GM10248 (cell line): ENCODE results near the gene PRKN.

Source experiments
- CTCF ChIA-PET: fragments of 300-600 bp; sonication (Branson Sonifier 250); formaldehyde crosslinking; extraction: SDS; loops from one replicate; lab custom pipeline; 2021; ENCODE audit warnings: antibody characterized with exemption; lab: Yijun Ruan, JAX
- POLR2A ChIA-PET: fragments of 350-650 bp; sonication (Branson Sonifier 250); formaldehyde crosslinking; extraction: SDS; loops from one replicate; lab custom pipeline; 2020; ENCODE audit warnings: antibody characterized with exemption; lab: Yijun Ruan, JAX
- DNase-seq: peaks from one replicate; pipeline ENCODE4 v3.0.0; 2012; ENCODE audit errors: extremely low spot score
- TF ChIP-seq, protein P1 (sequence below): IDR thresholded peaks from 2 replicates; pipeline ENCODE4 v1.5.1; 2012; ENCODE audit warnings: mild to moderate bottlenecking, low read depth; ENCODE audit errors: extremely low read depth, missing control alignments, control extremely low read depth

Gene PRKN

DNA sequence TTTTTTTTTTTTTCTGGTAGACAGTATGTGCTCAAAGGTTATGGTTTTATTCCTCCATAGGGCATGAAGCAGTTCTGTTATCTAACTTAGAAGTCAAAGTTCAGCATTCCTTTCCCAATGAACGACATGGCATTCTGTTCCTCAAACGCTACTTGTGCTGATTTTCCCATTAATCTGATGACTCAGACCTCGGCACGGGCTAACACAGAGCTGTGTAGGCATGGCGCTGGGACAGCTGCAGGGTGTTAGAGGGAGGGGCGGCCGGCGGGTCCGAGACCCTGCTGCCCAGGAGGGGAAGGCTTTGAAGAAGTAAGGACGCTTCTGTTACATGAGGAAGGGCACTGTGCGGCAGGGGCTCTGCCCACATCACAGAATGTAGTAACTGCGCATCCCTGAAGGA lies 1360.1 kb downstream of the PRKN start:
- TF ChIP-seq, protein P1, sequence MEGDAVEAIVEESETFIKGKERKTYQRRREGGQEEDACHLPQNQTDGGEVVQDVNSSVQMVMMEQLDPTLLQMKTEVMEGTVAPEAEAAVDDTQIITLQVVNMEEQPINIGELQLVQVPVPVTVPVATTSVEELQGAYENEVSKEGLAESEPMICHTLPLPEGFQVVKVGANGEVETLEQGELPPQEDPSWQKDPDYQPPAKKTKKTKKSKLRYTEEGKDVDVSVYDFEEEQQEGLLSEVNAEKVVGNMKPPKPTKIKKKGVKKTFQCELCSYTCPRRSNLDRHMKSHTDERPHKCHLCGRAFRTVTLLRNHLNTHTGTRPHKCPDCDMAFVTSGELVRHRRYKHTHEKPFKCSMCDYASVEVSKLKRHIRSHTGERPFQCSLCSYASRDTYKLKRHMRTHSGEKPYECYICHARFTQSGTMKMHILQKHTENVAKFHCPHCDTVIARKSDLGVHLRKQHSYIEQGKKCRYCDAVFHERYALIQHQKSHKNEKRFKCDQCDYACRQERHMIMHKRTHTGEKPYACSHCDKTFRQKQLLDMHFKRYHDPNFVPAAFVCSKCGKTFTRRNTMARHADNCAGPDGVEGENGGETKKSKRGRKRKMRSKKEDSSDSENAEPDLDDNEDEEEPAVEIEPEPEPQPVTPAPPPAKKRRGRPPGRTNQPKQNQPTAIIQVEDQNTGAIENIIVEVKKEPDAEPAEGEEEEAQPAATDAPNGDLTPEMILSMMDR = no peak
- DNase-seq = no peak
- ChIA-PET CTCF (interaction anchor here (0.7 to 2.6 kb wide), 7 partner anchors 12 to 848 kb away, joined by 3 to 21 read pairs (median 3); no protein-coding TSS in a partner anchor), POLR2A (no interaction called here)

DNA sequence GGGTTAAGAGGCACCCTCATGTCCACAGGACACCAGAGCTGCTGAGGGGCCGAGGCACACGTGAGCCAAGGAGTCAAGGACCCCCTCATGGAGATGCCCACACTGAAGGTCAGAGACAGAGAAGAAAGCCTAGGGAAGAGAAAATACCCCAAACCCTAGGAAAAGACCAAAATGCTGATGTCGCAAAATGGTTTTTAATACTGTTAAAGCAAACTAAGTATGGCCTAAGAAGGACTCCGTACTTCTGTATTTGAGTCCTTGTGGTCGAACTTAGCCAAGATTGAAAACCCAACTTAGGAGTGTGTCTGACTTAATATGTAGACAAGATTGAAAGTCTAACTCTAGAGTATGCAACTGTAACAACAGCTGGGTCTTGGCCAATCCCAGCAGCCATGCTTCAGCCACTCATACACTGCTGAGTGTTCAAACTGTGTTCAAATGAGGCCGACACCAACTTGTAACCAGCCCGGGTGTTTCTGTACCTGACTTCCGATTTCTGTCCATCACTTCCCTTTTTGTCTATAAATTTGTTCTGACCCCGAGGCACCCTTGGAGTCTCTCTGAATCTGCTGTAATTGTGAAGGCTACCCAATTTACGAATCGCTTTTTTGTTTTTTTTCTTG lies 1361.2 kb downstream of the PRKN start:
- no peak for DNase-seq
- ChIA-PET CTCF (interaction anchor here (1.2 to 1.6 kb wide), 5 partner anchors 7 to 847 kb away, joined by 3 to 4 read pairs (median 3); no protein-coding TSS in a partner anchor), POLR2A (no interaction called here)
- TF ChIP-seq, protein P1 = no peak

DNA sequence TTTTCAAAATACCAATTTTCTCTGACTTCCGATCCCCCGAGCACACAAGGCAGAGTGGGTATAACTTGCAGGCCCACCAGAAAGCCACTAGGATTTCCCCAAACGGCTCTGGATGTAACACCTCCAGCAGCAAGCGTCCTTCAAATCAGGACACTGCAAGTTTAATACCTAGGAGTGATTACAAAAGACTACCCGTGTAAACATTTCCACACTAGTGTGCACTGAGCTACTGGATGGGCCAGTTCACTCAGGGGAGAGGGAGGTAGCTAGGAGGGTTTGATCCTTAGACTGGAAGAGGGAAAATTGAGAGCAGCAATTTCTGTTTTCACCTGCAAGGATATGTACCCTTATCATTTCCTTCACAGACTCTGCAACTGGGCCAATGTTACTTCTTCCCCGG lies 1361.9 kb downstream of the PRKN start:
- ChIA-PET CTCF (interaction anchor here (1.2 to 1.6 kb wide), 3 partner anchors 8 to 846 kb away, joined by 3 to 4 read pairs (median 3); no protein-coding TSS in a partner anchor), POLR2A (no interaction called here)
- no peak for DNase-seq
- TF ChIP-seq, protein P1 = no peak

DNA sequence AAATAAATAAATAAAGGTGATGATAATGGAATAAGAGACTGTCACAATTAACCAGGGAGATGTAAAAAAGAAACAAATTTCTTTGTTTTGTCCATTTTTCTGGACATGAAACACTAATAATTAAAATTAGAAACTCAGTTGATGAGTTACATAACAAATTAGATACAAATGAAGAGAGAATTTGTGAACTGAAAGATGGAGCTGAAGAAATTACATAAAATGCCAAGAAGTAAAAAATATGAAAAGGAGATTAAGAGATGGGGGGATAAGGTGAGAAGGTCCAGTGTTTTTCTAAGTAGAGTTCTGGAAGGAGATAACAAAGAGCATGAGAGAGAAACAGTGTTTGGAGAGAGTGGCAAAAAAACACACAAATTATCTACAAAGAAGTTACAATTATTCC lies 1364.3 kb downstream of the PRKN start:
- TF ChIP-seq, protein P1 = no peak
- POLR2A ChIA-PET = no interaction called here
- CTCF ChIA-PET = interaction anchor here (1.2 to 1.7 kb wide), 3 partner anchors 7 to 16 kb away, joined by 3 to 7 read pairs (median 4); no protein-coding TSS in a partner anchor
- DNase-seq = no peak

DNA sequence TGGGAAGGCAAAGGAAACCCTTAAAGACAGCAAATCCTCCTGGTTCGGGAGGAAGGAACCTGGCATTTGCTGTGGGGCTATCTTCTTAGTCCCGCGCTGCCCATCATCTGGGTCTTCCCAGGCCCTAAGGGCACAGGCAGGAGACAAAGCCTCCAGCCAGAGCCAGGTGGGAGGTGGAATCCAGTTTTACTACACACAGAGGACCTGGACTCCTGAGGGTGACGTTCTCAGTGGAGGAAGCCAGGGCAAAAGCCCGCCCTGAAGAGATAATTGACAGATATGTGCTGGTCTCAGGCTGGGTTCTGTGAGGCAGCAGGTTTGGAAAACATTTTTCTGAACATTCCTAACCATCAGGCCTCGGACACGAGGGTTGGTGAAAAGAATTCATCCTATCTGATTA lies 1365.3 kb downstream of the PRKN start:
- DNase-seq = no peak
- ChIA-PET CTCF (interaction anchor here (1.2 to 1.7 kb wide), 2 partner anchors 9 to 10 kb away, joined by 4 to 7 read pairs; no protein-coding TSS in a partner anchor), POLR2A (no interaction called here)
- TF ChIP-seq, protein P1 = no peak

DNA sequence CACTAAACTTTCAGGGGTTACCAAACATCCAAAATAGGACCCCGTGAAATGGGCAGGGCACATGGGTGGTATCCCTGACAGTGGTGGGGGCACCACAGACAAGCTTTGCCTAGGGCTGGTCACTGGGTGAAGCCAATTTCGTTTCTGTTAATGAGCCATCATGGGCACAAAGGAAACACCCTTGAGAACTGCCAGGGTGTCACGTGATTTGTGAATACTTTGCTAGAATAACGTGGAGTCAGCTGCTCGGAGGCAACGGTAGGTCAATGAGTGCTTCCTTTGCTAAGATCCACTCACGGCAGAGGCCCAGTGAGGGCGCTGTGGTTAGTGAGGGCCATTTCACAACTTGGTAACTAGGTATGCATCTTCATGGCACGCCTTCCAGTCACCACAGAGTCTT lies 1366.0 kb downstream of the PRKN start:
- ChIA-PET CTCF (interaction anchor here (3.1 kb wide), 1 partner anchor 9 kb away, joined by 25 read pairs; no protein-coding TSS in a partner anchor), POLR2A (no interaction called here)
- no peak for DNase-seq
- TF ChIP-seq, protein P1 = no peak
